ENCODE results near the gene SH2D2A.

Gene SH2D2A

GRCh38 chr1:156768610-156769295 is 47.9 kb downstream of the SH2D2A start:
- TF ChIP-seq CTCF (conservative IDR thresholded peaks at IDR 0.05; ENCODE audit: low read length) (no peak), EZH2phosphoT487 (IDR thresholded peaks at IDR 0.05; ENCODE audit: borderline replicate concordance) (no peak)
- peaks cover 54% of the 10 kb centered on the region for H4K20me1 ChIP-seq (ENCODE audit: insufficient read depth, low read length, poor library complexity, severe bottlenecking)

GRCh38 chr1:156767879-156768604 is 48.6 kb downstream of the SH2D2A start:
- H3K4me1 ChIP-seq (ENCODE audit: insufficient read depth, low read length, poor library complexity, severe bottlenecking) = peaks cover 50% of the 10 kb centered on the region
- peak overlapping the region; percentile 63 for H2AFZ ChIP-seq (ENCODE audit: low read length)
- peaks cover 66% of the 10 kb centered on the region for H3K79me2 ChIP-seq (ENCODE audit: insufficient read depth, low read length)
- no peaks in the 10 kb centered on the region for H3K27me3 ChIP-seq (ENCODE audit: insufficient read depth, low read length, poor library complexity, severe bottlenecking)
- peak overlapping the region; percentile 94 for H3K9ac ChIP-seq (ENCODE audit: low read depth, low read length, poor library complexity, severe bottlenecking)
- H4K20me1 ChIP-seq (ENCODE audit: insufficient read depth, low read length, poor library complexity, severe bottlenecking) = peaks cover 47% of the 10 kb centered on the region
- TF ChIP-seq CTCF (conservative IDR thresholded peaks at IDR 0.05; ENCODE audit: low read length) (no peak), EZH2phosphoT487 (IDR thresholded peaks at IDR 0.05; ENCODE audit: borderline replicate concordance) (no peak)
- H3F3A ChIP-seq (ENCODE audit: low read depth) = no peaks in the 10 kb centered on the region
- no peaks in the 10 kb centered on the region for H3K36me3 ChIP-seq (ENCODE audit: insufficient read depth, low read length)
- no peaks in the 10 kb centered on the region for H3K9me2 ChIP-seq (replicated peaks; ENCODE audit: low read depth, low read length)
- H3K4me3 ChIP-seq (ENCODE audit: low read length, poor library complexity, severe bottlenecking) = peak overlapping the region; percentile 78
- H3K4me2 ChIP-seq (ENCODE audit: low read depth, low read length, poor library complexity, severe bottlenecking) = peak overlapping the region; percentile 95
- H3K9me3 ChIP-seq (ENCODE audit: insufficient read depth, low read depth, low read length) = no peaks in the 10 kb centered on the region

More at GRCh38 chr1:156768610-156769295, 47.9 kb downstream of the SH2D2A start:
- H3K79me2 ChIP-seq (ENCODE audit: insufficient read depth, low read length) = peaks cover 73% of the 10 kb centered on the region
- H3K4me2 ChIP-seq (ENCODE audit: low read depth, low read length, poor library complexity, severe bottlenecking) = peak overlapping the region; percentile 95
- H3K9ac ChIP-seq (ENCODE audit: low read depth, low read length, poor library complexity, severe bottlenecking) = peak overlapping the region; percentile 94
- H3K4me3 ChIP-seq (ENCODE audit: low read length, poor library complexity, severe bottlenecking) = peak overlapping the region; percentile 78
- no peaks in the 10 kb centered on the region for H3K27me3 ChIP-seq (ENCODE audit: insufficient read depth, low read length, poor library complexity, severe bottlenecking)
- no peaks in the 10 kb centered on the region for H3K36me3 ChIP-seq (ENCODE audit: insufficient read depth, low read length)
- no peaks in the 10 kb centered on the region for H3K9me3 ChIP-seq (ENCODE audit: insufficient read depth, low read depth, low read length)
- H3K9me2 ChIP-seq (replicated peaks; ENCODE audit: low read depth, low read length) = no peaks in the 10 kb centered on the region
- H2AFZ ChIP-seq (ENCODE audit: low read length) = no peak overlapping the region
- peaks cover 57% of the 10 kb centered on the region for H3K4me1 ChIP-seq (ENCODE audit: insufficient read depth, low read length, poor library complexity, severe bottlenecking)
- no peaks in the 10 kb centered on the region for H3F3A ChIP-seq (ENCODE audit: low read depth)

- TF ChIP-seq CTCF (conservative IDR thresholded peaks at IDR 0.05; ENCODE audit: low read length) = no peak
- no peak for TF ChIP-seq EZH2phosphoT487 (IDR thresholded peaks at IDR 0.05; ENCODE audit: borderline replicate concordance)
- H3F3A ChIP-seq (ENCODE audit: low read depth) = no peaks in the 10 kb centered on the region
- H3K27me3 ChIP-seq (ENCODE audit: insufficient read depth, low read length, poor library complexity, severe bottlenecking) = no peaks in the 10 kb centered on the region
- peak within 1 kb of the TSS; percentile 95 for H3K4me2 ChIP-seq (ENCODE audit: low read depth, low read length, poor library complexity, severe bottlenecking)
- peaks cover 41% of the 10 kb centered on the region for H4K20me1 ChIP-seq (ENCODE audit: insufficient read depth, low read length, poor library complexity, severe bottlenecking)
- no peaks in the 10 kb centered on the region for H3K36me3 ChIP-seq (ENCODE audit: insufficient read depth, low read length)
- peak within 1 kb of the TSS; percentile 78 for H3K4me3 ChIP-seq (ENCODE audit: low read length, poor library complexity, severe bottlenecking)
- H2AFZ ChIP-seq (ENCODE audit: low read length) = peak within 1 kb of the TSS; percentile 75
- peaks cover 58% of the 10 kb centered on the region for H3K79me2 ChIP-seq (ENCODE audit: insufficient read depth, low read length)
- peak within 1 kb of the TSS; percentile 94 for H3K9ac ChIP-seq (ENCODE audit: low read depth, low read length, poor library complexity, severe bottlenecking)
- H3K9me2 ChIP-seq (replicated peaks; ENCODE audit: low read depth, low read length) = no peaks in the 10 kb centered on the region
- H3K4me1 ChIP-seq (ENCODE audit: insufficient read depth, low read length, poor library complexity, severe bottlenecking) = peaks cover 43% of the 10 kb centered on the region
- H3K9me3 ChIP-seq (ENCODE audit: insufficient read depth, low read depth, low read length) = no peaks in the 10 kb centered on the region
Observed at GRCh38 chr1:156767101-156767878, 49.4 kb downstream of the SH2D2A start, which contains the start of gene PRCC. Gene PRCC (plus strand): TSS chr1:156767535. CDS start chr1:156767772, 237 bp downstream.
